Mucosa of gallbladder (tissue), 1 donor: ENCODE results near the gene SEC24C. TPM values are rescaled to one million over a fixed set of nuclear protein-coding genes. Genes with fewer than 3 reads are reported as not detected.
"Not testable (repeated sequence)": the region's sequence is repeated elsewhere in the genome, so short reads cannot be mapped to it uniquely, and the experiment has no call there.

Experiments
- DNase-seq: peaks from one replicate; pipeline ENCODE4 v3.0.0-alpha.2; 2020; ENCODE audit warnings: low spot score
- total RNA-seq: library from RNA; stranded (reverse); gene quantifications from one replicate; pipeline ENCODE4 v1.2.1, GENCODE V29; 2021
- donor health status: DM: no; HTN: no; CAD: no.

SEC24C gene
- total RNA-seq, 1 donor from 2014 or later, result 90.1 TPM

DNA sequence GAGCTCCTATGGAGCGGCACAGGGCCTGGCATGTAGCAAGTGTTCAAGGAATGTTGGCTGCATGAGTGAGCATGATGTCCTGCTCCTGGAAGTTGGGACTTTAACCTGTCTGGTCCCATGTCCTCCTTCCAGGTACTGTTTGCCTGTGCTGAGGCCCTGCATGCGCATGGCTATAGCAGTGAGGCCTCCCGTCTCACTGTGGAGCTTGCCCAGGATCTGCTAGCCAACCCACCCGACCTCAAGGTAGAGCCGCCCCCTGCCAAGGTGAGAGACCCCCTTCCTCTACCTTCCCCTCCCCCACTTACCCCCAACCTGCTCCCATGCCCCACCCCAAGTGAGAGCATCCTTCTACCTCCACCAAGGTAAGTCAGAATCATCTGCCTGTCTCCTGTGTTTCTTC is 49.3 kb downstream of the SEC24C start:
- no peak for DNase-seq

DNA sequence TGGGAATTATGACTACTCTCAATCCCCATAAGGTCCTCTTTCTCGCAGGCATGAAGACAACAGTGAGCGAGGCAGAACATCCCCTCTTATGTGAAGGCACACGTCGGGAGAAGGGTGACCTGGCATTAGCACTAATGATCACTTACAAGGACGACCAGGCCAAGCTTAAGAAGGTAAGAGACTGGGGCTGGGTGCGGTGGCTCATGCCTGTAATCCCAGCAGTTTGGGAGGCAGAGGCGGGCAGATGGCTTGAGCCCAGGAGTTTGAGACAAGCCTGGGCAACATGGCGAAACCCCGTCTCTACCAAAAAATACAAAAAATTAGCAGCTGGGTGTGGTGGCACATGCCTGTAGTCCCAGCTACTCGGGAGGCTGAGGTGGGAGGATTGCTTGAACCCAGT is 51.3 kb downstream of the SEC24C start:
- not testable (repeated sequence) for DNase-seq

GRCh38 chr10:73796035-73796434 is 51.9 kb downstream of the SEC24C start:
- not testable (repeated sequence) for DNase-seq

GRCh38 chr10:73796766-73797165 is 52.6 kb downstream of the SEC24C start:
- no peak for DNase-seq

DNA sequence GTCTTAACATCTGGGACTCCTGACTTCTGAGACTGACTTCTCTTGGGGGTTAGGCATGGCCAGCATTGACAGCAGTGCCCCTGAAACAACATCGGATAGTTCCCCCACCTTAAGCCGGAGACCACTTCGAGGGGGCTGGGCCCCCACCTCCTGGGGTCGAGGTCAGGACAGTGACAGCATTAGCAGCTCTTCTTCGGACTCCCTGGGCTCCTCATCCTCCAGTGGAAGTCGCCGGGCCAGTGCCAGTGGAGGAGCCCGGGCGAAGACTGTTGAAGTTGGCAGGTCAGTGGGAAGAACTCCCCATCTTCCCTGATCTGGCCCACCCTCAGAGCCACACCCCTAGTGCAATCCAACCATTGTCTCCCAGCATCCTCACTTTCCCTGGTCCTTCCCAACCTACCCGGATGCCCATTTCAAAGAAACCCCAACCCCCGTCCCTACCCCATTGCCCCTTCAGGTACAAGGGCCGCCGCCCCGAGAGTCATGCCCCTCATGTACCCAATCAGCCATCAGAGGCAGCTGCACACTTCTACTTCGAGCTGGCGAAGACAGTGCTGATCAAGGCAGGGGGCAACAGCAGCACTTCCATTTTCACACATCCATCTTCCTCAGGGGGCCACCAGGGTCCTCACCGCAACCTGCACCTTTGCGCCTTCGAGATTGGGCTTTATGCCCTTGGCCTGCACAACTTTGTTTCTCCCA is 53.3 kb downstream of the SEC24C start:
- no peak for DNase-seq

GRCh38 chr10:73798087-73798486 is 53.9 kb downstream of the SEC24C start:
- no peak for DNase-seq

DNA sequence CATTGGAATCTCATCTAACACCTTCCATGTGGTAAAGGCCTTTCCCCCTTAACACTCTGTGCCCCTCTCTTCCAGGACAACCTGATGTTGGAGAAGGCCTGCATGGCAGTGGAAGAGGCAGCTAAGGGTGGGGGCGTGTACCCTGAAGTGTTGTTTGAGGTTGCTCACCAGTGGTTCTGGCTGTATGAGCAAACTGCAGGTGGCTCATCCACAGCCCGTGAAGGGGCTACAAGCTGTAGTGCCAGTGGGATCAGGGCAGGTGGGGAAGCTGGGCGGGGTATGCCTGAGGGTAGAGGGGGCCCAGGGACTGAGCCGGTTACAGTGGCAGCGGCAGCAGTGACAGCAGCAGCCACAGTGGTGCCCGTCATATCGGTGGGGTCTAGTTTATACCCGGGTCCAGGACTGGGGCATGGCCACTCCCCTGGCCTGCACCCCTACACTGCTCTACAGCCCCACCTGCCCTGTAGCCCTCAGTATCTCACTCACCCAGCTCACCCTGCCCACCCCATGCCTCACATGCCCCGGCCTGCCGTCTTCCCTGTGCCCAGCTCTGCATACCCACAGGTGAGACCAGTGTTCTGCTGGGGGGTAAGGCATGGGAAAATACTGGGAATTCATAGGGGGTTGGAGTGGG is 54.9 kb downstream of the SEC24C start:
- DNase-seq, result no peak

GRCh38 chr10:73799899-73800559 is 55.9 kb downstream of the SEC24C start:
- no peak for DNase-seq

- DNase-seq, result no peak
Measured at GRCh38 chr10:73800560-73801252, 56.5 kb downstream of the SEC24C start.

- no peak for DNase-seq
Measured at GRCh38 chr10:73801253-73801590, 57.0 kb downstream of the SEC24C start.

DNA sequence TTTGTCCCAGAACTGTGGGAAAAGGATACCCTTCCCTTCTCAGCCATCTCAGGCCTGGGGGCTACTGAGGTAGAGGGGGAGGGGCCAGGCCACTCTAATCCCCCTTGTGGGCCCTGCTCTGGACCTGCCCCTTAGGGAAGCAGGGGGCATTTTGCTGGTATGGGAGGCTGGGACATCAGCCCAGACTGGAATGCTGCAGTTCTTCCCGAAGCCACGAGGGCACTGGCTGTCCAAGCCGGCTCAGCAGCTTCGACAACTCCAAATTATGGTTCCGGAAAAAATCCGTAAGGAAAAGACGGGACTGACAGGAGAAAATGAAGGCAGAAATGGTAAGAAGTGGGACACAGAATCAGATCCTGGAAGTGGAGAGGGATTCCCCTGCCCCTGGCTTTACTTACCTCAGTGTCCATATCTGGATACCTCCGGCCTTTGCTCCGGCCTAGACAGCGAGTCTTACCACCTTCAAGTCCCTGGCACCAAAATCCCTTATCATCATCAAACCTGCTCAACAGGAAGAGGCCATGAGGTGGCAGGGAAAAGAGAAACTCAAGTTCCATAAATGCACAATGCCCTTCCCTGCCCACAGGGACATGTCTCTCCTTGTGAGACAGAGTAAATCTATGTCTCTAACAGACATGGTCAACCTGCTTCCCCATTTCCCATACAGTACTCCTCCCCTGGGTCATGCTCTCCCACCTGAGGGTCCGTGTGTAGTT is 58.3 kb downstream of the SEC24C start:
- DNase-seq, result no peak

- no peak for DNase-seq
Measured at GRCh38 chr10:73803680-73804286, 59.6 kb downstream of the SEC24C start.

DNA sequence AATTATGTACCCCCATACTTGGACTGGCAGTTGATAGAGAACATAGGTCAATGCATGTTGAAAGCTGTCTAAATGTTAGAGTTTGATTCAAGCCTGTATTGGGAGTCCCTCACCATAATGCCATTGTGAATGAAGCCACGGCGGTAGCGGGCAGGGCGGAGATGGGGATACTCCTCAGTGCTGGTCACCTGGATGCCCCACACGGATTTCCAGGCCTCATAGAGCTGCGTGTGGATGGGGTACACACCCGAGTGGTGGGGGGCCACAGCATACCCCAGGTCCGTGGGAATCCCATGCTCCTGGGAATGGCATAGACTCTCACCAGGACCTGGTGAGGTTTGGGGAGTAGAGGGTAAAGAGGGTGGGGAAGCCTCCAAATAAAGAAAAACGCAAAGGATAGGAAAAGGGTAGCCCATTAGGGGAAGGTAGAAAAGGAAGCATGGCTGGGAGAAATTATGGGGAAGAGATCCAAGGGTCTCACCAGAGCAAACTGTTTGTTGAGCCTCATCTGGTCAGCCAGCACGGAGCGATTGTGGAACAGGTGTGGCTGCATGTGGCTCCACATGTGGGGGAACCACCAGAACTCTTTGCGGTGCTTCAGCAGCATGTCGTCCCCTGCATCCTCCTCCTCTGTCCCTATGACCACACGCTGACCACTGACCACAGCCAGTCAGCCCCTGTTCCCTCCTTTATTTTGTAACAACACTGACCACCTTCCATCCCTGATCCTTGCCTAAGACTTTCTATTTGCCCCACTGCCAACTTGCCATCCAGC is 62.2 kb downstream of the SEC24C start:
- DNase-seq, result no peak

- DNase-seq, result no peak
Measured at GRCh38 chr10:73807471-73807870, 63.3 kb downstream of the SEC24C start.

DNA sequence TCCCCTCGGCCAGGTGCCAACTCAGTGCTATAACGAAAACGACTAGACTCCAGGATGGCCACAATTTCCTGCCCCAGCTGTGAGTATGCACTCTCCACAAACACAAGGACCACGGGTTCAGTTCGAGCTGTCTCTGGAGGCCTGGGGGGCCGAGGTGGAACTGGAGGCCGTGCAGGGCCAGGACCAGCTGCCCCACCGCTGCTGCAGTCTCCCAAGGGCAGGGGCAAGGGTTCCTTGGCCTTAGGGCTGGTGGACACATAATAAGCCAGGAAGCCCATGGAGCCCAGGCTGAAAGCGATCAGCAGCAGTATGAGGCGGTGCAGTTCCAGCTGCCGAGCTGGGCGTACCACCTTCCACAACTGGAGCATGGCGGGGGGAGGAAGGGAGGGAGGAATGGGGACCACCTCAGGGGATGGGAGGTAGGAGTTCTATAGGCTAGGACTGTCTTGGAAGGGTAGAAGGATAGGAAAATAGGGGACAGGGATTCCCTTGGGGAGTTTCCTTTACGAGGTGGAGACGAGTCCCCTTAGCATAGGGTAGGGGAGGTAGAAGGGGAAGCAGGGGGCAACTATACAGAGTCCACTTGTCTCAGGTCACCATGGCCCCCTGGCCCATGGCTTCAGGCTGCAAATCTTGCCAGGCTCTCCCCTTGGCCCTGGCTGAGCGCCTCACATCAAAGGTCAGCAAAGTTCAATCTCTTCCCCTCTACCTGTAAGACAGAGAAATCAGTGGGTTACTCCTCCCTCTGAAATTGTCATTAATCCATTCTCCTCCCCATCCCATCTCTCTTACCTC is 64.0 kb downstream of the SEC24C start:
- no peak for DNase-seq

- no peak for DNase-seq
Measured at GRCh38 chr10:73809061-73809818, 65.1 kb downstream of the SEC24C start.

DNA sequence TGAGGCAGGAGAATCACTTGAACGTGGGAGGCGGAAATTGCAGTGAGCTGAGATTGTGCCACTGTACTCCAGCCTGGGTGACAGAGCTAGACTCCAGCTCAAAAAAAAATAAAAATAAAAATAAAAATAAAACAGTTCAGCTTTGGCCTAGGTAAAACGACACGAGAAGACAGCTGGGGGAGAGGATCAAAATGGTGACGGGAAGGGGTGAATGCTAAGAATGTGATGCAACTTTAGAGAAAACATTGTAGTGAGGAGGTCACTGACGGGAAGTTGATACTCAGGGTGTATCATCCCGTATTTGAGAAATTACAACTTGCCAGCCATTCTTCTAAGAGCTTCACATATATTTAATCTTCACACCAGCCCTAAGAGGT is 66.2 kb downstream of the SEC24C start:
- DNase-seq, result no peak

DNA sequence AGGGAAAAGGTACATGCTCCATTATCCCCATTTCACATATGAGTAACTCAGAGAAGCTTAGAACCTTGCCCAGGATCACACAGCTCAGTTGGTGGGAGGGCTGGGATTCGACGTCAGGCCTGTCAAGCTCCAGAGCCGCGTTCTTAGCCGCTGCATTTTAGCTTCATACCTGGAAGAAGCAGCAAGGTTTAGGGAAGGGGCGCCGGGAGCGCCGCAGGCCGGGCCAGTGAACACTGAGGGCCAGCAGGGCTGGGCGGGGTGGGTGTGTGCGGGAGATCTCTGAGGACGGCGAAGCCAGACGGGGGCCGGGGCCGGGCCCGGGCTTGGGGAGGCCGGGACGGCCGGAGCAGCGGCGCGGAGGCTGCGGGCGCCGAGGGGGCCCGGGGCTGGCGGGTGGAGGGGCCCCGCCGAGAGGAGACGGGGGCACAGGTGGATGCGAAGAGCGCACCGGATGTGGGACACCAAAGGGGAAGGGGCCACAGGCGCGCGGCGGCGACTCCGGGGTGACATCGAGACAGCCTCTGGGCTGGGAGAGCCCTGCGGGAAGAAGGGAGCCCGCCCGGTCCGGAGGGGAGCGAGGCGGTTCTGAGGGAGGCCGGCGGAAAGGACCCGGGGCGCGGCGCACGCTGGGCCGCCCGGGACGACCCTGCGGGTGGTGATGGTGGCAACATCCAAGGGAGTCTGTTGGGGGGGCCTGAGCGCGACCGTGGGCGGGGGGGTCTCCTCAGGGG is 66.7 kb downstream of the SEC24C start:
- no peak for DNase-seq

GRCh38 chr10:73812657-73813056 is 68.5 kb downstream of the SEC24C start:
- no peak for DNase-seq
